ENCODE measurements around the gene WFDC2. TPM values are rescaled to one million over a fixed set of nuclear protein-coding genes. Genes with fewer than 3 reads are reported as not detected.

Gene WFDC2
- total and polyA plus RNA-seq, 2 of the 4 experiments (the other 2 are of a cell fraction), result not detected

DNA sequence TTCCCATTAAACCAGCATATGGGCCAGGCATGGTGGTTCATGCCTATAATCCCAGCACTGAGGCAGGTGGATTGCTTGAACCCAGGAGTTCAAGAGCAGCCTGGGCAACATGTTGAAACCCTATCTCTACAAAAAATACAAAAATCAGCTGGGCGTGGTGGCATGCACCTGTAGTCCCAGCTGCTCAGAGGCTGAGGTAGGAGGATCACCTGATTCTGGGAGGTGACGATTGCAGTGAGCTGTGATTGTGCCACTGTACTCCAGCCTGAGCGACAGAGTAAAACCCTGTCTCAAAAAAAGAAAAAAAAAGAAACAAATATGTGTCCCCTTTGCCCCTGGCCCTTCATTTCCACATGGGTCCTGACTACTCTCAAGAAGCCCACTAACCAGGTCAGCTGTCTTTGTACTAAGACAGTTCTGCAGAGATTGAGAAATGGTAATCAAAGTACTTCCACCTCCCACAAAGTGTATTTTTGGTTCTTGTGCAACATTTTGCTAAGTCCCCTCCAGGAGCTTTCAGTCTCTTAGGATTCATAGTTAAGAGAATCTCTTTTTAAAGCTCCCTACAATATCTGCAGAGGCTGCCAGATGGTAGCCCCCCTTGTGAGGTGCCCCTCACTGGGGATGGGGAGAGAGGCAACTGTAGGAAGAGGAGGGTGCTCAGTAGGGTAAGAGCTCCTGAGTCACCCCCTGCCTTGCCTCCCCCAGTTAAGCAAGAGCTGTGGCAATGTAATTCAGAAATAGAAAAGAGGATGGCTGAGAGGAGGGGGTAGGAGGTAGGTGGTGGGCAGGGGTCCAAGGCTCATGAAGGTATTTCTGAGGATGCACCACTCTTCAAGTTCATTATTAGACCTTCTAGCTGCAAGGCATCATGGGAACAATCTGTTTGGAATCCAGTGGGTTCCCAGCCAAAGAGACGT, 16.5 kb upstream of the WFDC2 start:
- H3K4ac ChIP-seq (ENCODE audit: low read depth, low read length), result no peak overlapping the region
- ATAC-seq (ENCODE audit: low read depth), result no peak
- no peaks in the 10 kb centered on the region for H3K9me1 ChIP-seq (ENCODE audit: insufficient read depth, low read length)
- H3K27ac ChIP-seq (ENCODE audit: insufficient read depth, low read length), result no peak overlapping the region
- no TSS peak for BruUV-seq (replicated peaks)
- no CpG with 5 or more reads among the region's 4 CpGs for WGBS, 2 experiments (ENCODE audit: extremely low coverage in 2 of 2, insufficient read length in 1 of 2)
- no peak overlapping the region for H3K9ac ChIP-seq (ENCODE audit: low read depth, low read length)
- no peak overlapping the region for H3K4me2 ChIP-seq (ENCODE audit: low read depth, low read length)
- H2AK5ac ChIP-seq (ENCODE audit: low read depth, low read length), result no peak overlapping the region
- no peak overlapping the region for H4K91ac ChIP-seq (ENCODE audit: insufficient read depth, low read depth, low read length)
- no peaks in the 10 kb centered on the region for H3K4me1 ChIP-seq (ENCODE audit: control insufficient read depth, insufficient read depth, low read length)
- H2BK20ac ChIP-seq (ENCODE audit: low read depth, low read length), result no peak overlapping the region
- in situ Hi-C loops (cut with MboI; ENCODE audit: low sequenced_read_pairs), result no loop called here
- no peaks in the 10 kb centered on the region for H4K20me1 ChIP-seq (ENCODE audit: insufficient read depth, low read length)
- H3K4me3 ChIP-seq (ENCODE audit: insufficient read depth, low read depth, low read length), result no peak overlapping the region
- intact Hi-C loops (cut with micrococcal nuclease), result no loop called here
- no peak overlapping the region for H2BK120ac ChIP-seq (ENCODE audit: low read depth, low read length)
- H2BK5ac ChIP-seq (ENCODE audit: low read depth, low read length, poor library complexity, severe bottlenecking), result no peak overlapping the region
- H3K36me3 ChIP-seq (ENCODE audit: control insufficient read depth, insufficient read depth, low read length), result no peaks in the 10 kb centered on the region
- no peaks in the 10 kb centered on the region for H3K9me3 ChIP-seq (ENCODE audit: control insufficient read depth, insufficient read depth, low read length)
- DNase-seq, result no peak
- H3K27me3 ChIP-seq (ENCODE audit: control insufficient read depth, insufficient read depth, low read length), result peaks cover 9% of the 10 kb centered on the region
- H3K79me1 ChIP-seq (ENCODE audit: low read depth in 1 of 2, low read length in 2 of 2), result no peaks in the 10 kb centered on the region
- no peak overlapping the region for H3K23ac ChIP-seq (ENCODE audit: low read depth, low read length)
- H3K18ac ChIP-seq (ENCODE audit: low read depth, low read length), result no peak overlapping the region
- ChIA-PET CTCF (interaction anchor here (1.4 kb wide), 1 partner anchor 318 kb away, joined by 8 read pairs; no protein-coding TSS in a partner anchor), POLR2A (ENCODE audit: unreplicated experiment) (no interaction called here)
- no peak overlapping the region for H3K14ac ChIP-seq (replicated peaks; ENCODE audit: low read depth, low read length)
- H4K5ac ChIP-seq (ENCODE audit: low read depth, low read length), result no peak overlapping the region
- H2AFZ ChIP-seq (replicated peaks; ENCODE audit: low read length, poor library complexity), result peak overlapping the region; percentile 43
- H4K8ac ChIP-seq (ENCODE audit: low read depth in 2 of 2, low read length in 2 of 2), result no peak overlapping the region
- no peak overlapping the region for H3K56ac ChIP-seq (ENCODE audit: extremely low read depth, insufficient read depth, low read length)
- dilution Hi-C loops (cut with HindIII; ENCODE audit: low sequenced_read_pairs, unreplicated experiment), result no loop called here
- no peak overlapping the region for H2BK15ac ChIP-seq (ENCODE audit: low read depth, low read length)
- no peak overlapping the region for H2AK9ac ChIP-seq (replicated peaks; ENCODE audit: low read depth, low read length, poor library complexity)
- TF ChIP-seq RCOR1 (IDR thresholded peaks at IDR 0.05; ENCODE audit: insufficient replicate concordance, low read length) (no peak), MAFK (IDR thresholded peaks at IDR 0.05; ENCODE audit: low read depth, low read length) (no peak)

All from IMR-90 (cell line).